Stimulated activated CD4-positive, alpha-beta T cell treated with anti-CD3 and anti-CD28 coated beads, Interleukin-15, amount 100 ng/mL, for 48 hours (primary cell): ENCODE data around the gene VSIG4.

Experiments used
- DNase-seq, 2 donors: peaks; one replicate each; pipeline ENCODE4 v3.0.0-alpha.2; 2020; ENCODE audit warnings: low read depth in 2 of 2

The VSIG4 gene

DNA sequence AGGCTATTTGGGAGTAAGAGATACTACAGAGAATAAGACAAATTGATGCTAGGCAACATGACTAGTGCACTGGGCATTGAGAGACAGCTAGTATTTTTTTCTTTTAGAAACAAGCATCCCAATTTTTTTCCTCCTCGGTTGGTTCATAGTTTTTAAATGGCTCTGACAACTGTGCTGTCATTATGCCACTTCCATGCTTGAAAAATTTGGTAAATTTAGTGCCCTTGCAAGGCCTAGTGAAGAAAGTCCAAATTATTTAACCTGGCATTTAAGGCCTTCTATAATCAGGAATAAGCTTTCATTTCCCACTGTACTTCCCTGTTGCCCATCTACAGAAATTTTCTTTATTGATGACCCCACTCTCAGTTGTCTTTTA lies 15.8 kb downstream of the VSIG4 start:
- DNase-seq, result no peak

DNA sequence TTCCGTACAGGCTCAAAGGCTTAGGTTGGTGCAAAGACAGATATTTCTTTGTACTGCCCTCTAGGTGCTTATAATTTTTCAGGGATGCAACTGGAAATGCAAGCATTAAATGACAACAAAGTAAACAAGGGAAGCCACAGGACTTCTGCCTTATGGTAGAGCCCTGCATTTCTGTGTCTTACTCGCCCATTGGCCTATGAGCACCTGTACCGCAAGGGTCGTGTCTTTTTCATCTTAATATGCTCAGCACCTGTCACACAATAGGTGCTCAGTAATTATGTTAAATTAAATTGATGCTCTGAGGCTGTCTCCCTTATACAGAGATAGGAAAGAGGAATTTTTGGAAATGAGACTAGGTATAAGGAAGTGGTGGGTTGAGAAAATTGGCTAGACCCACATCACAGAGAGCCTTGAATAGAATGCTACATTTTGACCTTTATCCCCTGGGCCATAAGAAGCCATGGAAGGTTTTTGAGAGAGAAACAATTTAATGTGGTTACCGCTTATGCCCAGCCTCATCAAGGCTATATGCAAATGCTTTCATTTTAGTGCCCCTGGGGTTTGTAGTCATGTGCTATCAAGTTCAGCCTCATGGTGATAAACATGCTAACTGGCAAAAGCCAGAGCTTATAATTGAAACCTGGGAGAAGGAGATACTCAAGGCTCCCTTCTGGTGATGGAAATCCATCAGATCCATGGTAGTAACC lies 16.3 kb downstream of the VSIG4 start:
- no peak for DNase-seq

DNA sequence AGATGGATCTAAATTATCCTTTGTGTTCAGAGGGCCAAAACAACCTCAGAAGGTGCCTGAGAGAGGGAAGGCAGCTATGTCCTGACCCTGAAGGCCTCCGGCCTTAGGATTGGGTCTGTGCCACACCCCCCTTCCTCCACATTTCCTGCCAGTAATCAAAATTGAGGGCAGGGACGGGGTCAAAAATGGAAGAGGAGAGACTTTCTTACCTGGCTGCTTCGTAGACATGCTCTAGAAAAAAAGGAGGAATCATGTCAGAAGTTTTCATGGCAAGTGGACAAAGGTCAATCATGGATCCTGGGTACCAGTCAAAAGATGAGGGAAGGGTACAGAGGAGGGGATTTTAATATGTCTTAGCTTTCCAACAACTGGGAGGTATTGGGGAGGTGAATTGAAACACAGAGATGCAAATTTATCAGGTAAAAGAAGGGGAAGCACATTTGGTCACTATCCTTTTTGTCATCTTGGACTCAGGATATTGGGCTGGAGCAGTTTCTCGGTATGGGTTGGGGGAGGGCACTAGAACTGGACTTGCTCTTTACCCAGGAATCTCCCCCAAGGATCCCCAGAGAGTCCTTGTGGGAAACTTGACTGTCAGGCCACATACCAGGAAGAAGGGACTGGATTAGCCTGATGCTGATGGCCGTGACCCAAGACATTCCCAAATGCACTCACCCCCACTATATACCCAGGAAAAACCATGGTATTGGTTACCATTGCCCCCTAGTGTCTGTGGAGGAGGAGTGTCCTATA lies 17.1 kb downstream of the VSIG4 start:
- DNase-seq, result no peak

DNA sequence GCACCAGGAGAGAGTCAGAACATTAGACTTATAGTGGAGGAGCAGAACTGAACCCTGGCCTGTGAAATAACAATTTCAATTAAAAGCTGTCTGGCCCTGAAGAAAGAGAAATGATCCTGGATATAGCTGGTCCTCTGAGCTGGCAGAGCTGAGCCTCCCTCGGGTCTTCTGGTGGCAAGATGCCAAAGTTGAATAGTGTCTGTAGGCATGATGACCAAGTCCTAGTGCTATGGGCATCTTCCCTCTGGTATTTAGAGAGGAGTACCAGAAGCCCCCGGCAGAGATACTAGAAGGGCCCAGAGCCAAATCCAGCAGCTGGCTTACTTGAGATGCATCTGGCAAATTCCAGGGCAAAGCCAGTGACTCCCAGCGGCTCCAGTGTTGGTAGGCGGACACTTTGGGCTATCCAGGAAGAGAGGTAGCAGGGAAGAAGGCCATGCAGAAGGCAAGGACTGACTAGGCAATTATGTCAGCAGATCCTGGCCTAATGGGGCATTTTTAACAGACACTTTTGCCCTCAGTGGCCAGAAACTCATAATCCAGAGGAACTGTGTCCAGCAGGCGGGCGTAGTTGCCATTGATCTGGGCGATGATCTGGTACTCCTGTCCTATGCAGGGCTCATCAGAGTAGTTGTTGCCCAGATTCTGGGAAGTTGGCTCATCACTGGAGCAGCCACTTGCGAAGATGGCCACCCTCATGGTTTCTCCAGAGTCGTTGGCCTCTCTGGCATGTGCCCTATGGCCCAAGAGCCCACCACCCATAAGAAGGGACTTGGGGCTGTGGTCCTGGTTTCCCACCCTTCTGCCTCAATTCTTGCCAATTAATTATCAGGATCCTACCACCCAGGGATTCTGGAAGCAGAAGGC lies 17.9 kb downstream of the VSIG4 start:
- DNase-seq, result no peak

DNA sequence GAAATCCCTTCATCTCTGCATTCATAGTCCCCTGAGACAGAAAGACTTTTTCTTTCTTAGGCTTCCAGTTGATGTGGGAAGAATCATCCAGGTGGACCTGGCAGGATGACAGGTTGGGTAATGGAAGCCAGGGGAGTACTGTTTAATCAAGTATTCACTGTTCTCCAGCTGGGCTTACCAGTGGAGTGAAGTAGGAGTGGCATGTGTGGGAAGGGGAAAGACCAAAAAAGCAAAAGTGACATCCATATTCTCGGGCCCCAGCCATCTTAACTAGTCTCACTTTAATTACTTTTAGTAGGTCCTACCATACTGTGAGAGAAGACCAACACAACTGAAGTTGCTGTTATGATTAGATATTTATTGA lies 18.5 kb downstream of the VSIG4 start:
- DNase-seq, result no peak

DNA sequence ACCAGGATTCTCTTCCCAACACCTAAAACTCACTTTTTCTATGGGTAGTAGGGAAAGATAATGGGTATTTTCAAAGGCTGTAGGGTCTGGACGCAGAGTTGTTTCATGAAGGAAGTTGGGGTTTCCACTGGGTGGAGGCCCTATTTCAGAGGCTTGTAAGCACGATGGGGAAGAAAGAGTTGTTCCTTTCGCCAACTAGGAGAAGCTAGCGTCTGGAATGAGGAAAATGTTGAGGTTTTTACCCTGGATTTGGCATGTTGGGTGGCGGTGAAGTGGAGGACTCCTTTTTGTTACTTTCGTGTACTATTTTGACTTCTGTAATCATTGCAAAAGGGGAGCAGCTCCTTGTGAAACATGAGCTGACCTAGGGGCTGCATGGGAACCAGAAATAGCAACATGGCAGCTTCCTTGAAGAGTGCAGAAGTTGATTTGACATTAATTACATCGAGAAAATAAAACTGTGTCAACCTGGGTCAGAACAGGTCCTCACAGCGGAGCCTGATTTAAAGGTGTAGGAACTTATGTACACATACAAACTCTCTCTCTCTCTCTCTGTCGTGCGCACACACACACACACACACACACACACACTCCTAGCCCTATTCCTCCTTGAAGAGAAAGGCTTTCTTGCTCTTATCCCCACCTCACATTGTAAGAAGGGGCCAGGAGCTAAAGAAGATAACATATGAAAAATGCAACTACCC lies 19.1 kb downstream of the VSIG4 start:
- no peak for DNase-seq

DNA sequence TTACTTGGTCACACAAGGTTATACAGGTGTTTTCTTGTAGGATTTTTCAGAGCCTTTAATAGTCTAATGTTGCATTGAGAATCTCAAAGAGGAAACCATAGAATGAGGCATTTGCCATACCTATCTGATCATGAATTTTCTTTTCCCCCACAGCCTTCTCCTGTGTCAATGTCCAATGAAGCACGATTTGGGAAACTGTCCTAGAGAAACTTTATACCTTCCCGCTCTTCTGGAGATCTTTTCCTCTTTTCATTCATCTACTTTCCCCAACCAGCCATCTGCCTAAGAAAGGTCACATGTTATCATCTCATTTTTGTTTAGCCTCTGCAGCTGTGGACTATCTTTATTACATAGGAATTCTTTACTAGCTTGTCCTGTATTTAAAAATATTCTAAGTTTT lies 19.9 kb downstream of the VSIG4 start:
- no peak for DNase-seq

DNA sequence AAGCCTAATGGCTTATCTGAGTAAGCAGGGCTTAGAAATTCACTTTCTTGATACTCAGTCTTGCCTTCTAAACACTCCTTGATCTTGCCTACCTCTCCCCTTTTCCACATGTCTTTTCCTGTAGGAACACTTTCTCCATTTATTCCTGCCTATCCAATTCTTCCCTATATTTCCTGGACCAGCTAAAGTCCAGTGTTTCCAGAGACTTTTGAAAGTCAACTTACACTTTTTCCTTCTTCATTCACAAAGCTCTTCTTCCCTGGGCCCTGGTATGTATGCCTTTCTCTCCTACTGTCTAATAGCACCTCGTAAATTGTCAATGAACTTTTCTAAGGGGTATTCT lies 20.6 kb downstream of the VSIG4 start:
- DNase-seq, result no peak

DNA sequence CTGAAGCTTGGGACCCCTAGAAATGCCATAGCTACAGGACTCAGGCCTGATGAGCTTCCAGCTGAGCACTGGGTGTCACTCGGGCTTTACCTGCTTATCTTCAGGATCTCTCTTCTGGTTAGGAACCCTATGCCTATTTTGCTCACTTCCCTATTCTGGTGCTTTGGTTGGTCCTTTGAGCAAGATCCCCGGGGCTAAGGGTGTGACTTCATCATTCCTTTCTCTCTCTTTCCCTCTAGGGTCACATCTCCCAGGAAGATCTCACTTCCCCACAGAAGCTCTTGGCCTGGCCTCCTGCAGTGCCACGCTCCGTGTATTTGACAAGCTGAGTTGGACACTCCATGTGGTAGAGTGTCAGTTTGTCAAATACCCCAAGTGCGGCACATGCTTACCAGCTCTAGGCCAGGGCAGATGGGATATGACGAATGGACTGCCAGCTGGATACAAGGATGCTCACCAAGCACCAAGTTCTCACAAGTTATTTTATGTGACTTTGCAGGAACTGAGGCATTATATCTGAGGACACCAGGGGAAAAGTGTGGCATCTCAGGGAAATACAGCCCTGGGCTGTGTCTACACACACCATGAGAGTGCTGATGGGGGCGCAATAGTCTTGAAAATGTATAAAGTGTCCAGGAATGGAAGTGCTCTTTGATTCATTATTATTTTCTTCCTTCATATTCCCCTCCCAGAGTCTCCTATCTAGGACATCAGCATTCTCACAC lies 21.1 kb downstream of the VSIG4 start:
- no peak for DNase-seq

DNA sequence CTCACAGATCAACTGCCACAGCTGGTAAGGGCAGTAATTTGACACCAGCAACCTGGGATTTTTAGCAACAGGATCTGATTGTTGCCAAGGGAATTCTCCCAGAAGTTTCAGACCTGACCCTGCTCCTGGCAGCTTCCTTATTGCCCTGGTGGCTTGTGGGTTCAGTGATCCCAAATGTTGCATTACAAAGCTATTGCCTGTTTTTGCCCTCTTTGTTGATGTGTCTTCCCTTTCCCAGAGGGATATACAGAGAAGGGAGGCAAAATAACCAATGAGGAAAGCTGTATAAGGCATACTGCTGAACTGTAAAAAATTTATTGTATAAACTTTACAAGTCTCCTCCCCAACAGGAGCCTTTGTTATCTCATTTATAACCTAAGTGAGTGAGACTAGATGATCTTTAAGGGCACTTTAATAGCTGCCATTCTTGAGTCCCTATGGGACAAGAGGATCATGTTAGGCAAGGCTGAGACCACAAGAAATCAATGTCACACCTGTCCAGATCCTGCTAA lies 22.2 kb downstream of the VSIG4 start:
- DNase-seq, result no peak

DNA sequence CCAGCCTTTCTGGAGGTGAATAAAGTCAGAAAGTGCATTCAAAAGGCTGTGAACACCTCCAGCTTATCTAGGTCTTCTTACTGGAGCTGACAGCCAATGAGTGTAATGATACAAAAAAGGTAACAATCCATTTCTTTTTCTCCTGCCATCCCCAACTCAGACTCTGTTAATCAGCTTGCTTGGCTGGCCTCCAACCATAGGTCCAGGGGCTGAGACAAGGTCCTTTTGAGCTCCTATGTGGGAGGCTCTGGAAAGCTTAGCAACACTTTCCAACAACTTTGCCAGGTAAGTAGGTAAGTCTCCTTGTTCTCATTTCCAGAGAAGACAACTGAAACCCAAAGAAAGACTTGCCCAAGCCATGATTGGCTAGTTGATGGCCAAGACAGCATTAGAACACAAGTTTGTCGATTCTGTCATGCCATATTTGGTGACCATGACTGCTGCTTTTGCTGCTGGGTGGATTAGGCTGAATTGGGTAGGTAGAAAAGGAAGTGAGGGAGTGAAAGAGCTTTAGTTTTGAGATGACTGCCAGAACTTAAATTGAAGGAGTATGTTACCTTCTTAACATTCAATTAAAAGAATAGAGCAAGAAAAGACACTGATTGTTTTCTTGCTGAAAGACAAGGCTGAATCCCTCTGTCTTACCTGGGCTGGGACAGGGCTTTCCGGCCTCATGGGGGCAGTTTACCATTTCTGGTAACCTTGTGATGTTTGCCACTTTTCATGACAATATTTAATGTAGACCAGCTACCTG lies 22.8 kb downstream of the VSIG4 start:
- DNase-seq, result no peak

DNA sequence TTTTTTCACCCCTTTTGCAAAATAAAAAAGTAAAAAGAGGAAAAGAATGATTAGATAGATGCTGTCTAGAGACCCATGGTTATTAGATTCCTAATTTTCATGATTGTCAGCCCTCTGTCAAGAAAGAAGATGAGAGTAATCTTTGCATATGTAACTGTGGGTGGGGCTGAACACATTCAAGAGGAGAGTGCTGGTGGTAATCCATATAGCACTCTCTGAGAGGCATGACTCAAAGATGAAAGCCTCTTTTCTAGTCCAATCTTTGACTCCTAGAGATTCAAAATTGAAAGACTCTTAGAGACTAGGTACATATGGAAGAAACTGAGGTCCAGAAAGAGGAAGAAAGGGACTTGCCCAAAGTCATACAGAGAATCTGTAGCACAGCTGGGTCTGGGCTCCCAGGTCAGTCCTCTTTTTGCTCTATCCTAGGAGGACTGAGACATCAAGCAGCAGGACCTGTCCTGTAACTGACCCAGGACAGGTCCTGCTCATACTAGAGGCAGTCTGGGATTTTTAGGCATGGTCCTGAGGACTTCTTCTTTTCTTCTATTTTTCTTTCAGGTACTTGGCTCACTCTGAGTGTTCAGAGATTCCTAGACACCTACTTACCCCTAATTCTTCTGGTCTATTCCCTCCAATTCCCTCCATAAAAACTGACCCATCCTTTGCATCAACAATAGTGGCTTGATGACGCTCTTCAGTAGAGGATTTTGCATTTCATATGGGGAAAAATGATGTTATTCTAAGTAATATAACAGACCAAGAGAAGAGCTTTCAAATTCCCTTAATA lies 23.8 kb downstream of the VSIG4 start:
- DNase-seq, result no peak

DNA sequence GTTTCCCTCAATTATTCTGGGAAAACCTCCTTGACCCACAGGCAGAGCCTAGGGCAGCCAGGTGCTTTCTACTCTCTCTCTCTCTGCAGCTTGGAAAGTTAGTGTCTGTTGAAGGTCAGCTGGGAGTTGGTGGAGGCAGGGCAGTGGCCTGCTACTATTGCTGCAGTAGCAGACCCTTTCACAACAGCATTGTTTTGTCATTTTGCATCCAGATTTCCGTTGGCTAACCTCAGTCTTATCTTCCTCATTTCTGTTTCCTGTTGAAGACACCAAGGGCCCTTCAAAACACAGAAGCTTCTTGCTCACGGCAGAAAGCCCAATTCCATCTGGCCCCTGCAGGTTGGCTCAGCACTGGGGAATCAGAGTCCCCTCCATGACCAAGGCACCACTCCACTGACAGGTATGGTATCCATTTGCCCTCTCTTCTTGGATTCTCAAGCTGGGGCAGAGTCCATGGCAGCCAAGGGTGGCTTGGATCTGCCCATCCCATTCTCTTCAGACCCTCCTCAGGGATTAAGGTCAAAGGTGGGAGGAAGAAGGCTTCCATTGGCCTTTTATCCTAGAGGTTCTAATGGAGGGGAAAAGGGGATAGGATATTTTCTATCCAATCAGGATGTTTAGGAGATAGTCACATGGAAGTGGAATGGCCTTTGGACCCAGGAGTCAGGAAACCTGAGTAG lies 24.6 kb downstream of the VSIG4 start:
- DNase-seq, result no peak

DNA sequence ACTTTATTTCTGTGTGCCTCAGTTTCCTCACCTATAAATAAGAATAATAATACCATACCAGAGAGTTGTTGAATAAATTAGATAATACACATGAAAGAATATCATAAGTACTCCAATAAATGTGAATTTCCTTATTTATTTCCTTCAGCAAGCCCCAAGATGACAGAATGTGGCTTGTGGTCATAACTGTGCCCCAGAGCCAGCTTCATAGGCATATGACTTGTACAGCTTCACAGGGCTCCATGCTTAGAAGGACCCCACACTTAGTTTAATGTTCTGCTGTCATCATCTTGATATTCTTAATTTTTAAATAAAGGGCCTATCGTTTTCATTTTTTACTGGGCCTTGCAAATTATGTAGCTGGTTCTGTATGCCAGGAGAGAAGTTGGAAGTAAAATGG lies 25.3 kb downstream of the VSIG4 start:
- no peak for DNase-seq

DNA sequence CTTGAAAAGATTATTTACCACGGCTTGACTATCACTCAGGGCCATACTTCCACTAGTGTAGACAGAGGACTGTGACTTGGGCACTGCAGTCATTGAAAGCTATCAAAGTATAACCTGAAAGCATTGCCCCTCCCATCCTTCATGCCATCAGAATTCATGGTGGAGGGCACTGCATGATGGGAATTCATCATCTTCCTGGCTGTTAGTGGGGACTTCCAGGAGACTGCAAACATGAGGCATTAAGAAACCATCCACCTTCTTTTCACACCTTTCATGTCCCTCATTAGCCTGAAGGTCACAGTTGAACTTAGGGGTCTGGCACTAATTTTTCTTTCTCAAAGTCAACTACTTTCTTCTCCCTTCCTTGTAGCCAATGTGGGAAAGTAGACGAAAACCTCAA lies 25.8 kb downstream of the VSIG4 start:
- no peak for DNase-seq

DNA sequence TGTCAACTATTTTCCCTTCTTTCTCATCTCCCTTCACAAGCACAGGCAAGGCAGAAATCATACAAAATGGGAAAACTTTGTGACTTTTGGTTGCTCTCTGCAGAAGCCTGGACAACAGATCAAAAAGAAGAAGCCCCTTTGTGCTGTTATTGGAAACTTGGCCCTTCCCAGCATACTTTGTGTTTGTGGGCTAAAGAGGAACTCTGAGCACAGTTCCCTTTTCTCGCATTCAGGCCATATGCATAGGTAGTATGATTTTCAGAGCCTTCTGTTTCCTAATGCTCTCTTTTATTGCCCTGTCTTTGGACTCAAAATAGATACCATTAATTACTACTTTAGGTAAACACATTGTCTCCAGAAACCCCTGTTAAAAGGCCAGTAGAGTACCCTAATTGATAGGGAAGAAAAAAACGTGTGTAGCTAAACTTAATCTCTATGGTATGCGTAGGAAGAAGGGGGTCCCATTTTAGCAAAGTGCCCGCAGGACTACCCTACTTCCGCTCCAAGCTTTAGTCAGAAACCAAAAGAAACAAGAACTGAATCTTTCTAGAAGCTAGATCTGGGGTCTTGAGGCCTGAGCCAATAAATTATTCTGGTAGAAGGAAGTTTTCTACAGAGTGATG lies 26.6 kb downstream of the VSIG4 start:
- no peak for DNase-seq

DNA sequence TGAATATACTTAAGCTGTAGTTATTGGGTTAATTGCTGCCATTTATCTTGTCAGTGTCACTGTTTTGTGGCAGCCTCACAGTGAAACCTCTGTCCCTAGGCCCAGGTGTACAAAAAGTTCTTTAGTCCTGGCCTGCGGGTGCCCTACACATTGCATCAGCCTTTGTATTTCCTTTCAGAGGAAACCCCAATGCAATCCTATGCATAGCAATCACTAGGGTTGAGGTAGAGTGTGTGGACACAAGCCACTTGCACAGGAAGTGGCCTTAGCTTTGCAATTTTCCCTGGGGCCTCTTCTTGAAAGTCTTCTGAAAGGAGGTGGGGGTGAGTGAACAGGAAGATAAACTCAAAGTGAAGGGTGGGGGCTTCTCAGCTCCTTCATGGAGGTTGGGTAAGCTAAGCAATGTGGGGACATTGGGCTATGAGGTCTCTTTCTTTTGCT lies 27.8 kb downstream of the VSIG4 start:
- no peak for DNase-seq

DNA sequence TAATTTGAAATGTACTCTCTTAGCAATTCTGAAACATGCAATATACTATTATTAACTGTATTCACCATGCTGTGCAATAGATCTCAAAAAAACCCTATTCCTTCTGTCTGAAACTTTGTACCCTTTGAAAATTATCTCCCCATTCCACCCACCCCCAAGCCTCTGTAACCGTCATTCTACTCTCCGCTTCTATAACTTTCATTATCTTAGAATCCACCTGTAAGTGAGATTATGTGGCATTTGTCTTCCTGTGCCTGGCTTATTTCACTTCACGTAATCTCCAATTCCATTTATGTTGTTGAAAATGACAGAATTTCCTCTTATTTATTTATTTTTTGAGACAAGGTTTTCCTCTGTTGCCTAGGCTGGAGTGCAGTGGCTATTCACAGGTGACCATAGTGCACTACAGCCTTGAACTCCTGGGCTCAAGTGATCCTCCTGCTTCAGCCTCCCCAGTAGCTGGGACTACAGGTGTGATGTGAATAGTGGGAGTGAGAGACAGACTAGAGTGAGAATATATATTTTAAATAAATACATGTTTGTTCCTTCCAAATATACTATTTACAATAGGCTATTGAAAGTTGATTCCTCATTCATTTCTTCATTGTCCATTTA lies 30.5 kb downstream of the VSIG4 start:
- DNase-seq, result no peak
